HS-5 (cell line): ENCODE measurements around the gene MYO7B.

Experiments
- DNase-seq: peaks from one replicate; pipeline ENCODE4 v3.0.0-alpha.2; 2012; ENCODE audit warnings: low read depth

The MYO7B gene

GRCh38 chr2:127589841-127590240, 54.4 kb downstream of the MYO7B start:
- DNase-seq: no peak

GRCh38 chr2:127590386-127591190, 55.1 kb downstream of the MYO7B start:
- DNase-seq: no peak

GRCh38 chr2:127591221-127591923, 55.9 kb downstream of the MYO7B start:
- DNase-seq: no peak

- DNase-seq: no peak
Observed at GRCh38 chr2:127592761-127593227, 57.3 kb downstream of the MYO7B start.

GRCh38 chr2:127593228-127594115, 58.0 kb downstream of the MYO7B start:
- DNase-seq: no peak

GRCh38 chr2:127594116-127594591, 58.7 kb downstream of the MYO7B start:
- DNase-seq: no peak

GRCh38 chr2:127596311-127597045, 61.0 kb downstream of the MYO7B start:
- DNase-seq: no peak

GRCh38 chr2:127597046-127597983, 61.8 kb downstream of the MYO7B start:
- DNase-seq: no peak

- no peak for DNase-seq
Observed at GRCh38 chr2:127597984-127598380, 62.5 kb downstream of the MYO7B start.

GRCh38 chr2:127598711-127599110, 63.2 kb downstream of the MYO7B start:
- no peak for DNase-seq

GRCh38 chr2:127599211-127599610, 63.7 kb downstream of the MYO7B start:
- DNase-seq: no peak

GRCh38 chr2:127604986-127605385, 69.5 kb downstream of the MYO7B start:
- no peak for DNase-seq

GRCh38 chr2:127605691-127606263, 70.3 kb downstream of the MYO7B start:
- no peak for DNase-seq

- no peak for DNase-seq
Observed at GRCh38 chr2:127606625-127607398, 71.3 kb downstream of the MYO7B start.

- no peak for DNase-seq
Observed at GRCh38 chr2:127607399-127607908, 72.0 kb downstream of the MYO7B start.

GRCh38 chr2:127608061-127609030, 72.9 kb downstream of the MYO7B start:
- no peak for DNase-seq

GRCh38 chr2:127609031-127609751, 73.7 kb downstream of the MYO7B start:
- no peak for DNase-seq
